Kidney epithelial cell (primary cell): ENCODE data around the gene TRPM3. TPM values are rescaled to one million over a fixed set of nuclear protein-coding genes. Genes with fewer than 3 reads are reported as not detected.

Experiments used
- DNase-seq: peaks from one replicate; pipeline ENCODE4 v3.0.0-alpha.2; 2010; ENCODE audit warnings: low read depth
- H3K27me3 ChIP-seq: 2 replicates; pipeline ENCODE4 v1.6.0; 2011; ENCODE audit warnings: low read length; ENCODE audit not compliant: control insufficient read depth, insufficient read depth
- H3K36me3 ChIP-seq: 2 replicates; pipeline ENCODE4 v1.5.1; 2011; ENCODE audit warnings: low read length; ENCODE audit not compliant: control insufficient read depth, insufficient read depth
- H3K4me3 ChIP-seq: 2 replicates; pipeline ENCODE4 v1.5.1; 2011; ENCODE audit warnings: low read depth, mild to moderate bottlenecking, control low read depth, low read length
- total RNA-seq: library from RNA; depleted of rRNA; stranded (reverse); fragments of >200 nt; gene quantifications from 2 replicates; pipeline ENCODE4 v1.2.3, GENCODE V29; 2015
- TF ChIP-seq, protein P1 (sequence below): IDR thresholded peaks from 2 replicates; pipeline ENCODE4 v1.5.1; 2011; ENCODE audit warnings: mild to moderate bottlenecking, moderate library complexity, low read length, control low read depth, inconsistent platforms; ENCODE audit not compliant: insufficient read depth, poor library complexity, severe bottlenecking

TRPM3 gene
- total RNA-seq, 1 donor from 2014 or later, result not detected

DNA sequence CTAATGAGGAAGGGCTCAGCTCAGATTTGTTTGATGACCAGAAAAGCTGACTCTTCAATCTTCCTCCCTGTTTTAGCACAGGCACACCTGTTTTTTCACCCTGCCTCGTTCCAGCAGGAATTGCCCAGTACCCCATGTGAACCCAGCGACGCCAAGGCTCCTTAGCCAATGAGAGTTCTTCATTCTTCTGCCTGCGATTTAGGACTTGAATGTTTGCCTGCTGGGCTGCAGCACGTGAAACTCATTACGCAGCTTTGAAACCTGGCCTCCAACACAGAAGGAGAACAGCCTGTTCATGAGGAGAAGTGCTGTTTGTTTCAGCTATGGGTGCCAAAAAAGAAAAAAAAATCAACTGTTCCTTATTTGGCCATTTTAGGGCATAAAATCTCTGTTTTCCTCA is 315.5 kb downstream of the TRPM3 start:
- TF ChIP-seq, protein P1, sequence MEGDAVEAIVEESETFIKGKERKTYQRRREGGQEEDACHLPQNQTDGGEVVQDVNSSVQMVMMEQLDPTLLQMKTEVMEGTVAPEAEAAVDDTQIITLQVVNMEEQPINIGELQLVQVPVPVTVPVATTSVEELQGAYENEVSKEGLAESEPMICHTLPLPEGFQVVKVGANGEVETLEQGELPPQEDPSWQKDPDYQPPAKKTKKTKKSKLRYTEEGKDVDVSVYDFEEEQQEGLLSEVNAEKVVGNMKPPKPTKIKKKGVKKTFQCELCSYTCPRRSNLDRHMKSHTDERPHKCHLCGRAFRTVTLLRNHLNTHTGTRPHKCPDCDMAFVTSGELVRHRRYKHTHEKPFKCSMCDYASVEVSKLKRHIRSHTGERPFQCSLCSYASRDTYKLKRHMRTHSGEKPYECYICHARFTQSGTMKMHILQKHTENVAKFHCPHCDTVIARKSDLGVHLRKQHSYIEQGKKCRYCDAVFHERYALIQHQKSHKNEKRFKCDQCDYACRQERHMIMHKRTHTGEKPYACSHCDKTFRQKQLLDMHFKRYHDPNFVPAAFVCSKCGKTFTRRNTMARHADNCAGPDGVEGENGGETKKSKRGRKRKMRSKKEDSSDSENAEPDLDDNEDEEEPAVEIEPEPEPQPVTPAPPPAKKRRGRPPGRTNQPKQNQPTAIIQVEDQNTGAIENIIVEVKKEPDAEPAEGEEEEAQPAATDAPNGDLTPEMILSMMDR, result no peak
- no peak for DNase-seq
- Histone ChIP-seq H3K4me3 (no peak overlapping the region), H3K36me3 (no peaks in the 10 kb centered on the region), H3K27me3 (no peaks in the 10 kb centered on the region)

DNA sequence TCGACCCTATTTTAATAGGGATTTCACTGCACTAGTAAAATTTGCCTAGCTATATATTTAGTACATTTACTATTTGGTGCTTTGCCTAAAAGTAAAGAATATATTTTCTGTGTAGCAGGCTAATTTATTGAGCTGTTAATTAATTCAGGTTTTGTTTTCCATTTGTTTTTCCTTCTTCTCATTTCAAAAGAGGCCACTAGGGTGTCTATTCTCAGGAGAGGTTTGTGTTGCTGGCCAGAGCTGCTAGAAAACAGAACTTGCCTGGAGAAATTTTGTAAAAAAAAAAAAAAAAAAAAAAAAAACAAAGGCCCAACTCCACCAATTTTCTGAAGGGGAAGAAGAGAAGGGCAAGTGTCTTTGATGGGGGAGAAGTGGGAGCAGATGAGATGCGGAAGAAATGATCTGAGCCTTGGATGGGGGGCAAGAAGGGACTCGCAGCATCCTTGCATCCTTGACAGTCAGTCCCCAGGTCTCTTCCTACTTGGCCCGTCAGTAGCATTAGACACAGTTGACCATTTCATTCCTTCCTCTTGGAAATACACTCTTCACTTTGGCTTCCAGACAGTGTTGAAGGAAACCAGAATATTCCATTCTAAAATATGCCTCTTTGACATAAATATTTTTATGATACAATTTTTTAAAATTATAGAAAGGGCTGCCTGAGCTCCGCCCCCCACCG is 318.5 kb downstream of the TRPM3 start:
- no peak overlapping the region for H3K4me3 ChIP-seq
- TF ChIP-seq, protein P1, result no peak
- no peaks in the 10 kb centered on the region for H3K36me3 ChIP-seq
- H3K27me3 ChIP-seq, result no peaks in the 10 kb centered on the region
- no peak for DNase-seq

DNA sequence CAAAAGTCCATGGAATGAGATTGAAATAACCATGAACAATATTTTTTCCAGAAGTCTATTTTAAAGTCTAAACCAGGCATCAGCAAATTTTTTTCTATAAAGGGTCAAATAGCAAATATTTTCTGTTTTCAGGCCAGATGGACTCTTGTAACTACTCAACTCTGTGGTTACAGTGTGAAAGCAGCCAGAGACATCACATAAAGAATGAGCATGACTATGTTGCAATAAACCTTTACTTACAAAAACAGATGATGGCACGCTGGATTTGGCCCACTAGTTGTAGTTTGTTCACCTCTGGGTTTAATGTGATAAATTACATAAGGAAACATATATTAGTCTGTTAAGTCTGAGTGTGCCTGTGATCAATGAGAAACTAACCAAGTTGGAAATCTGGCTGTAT is 319.2 kb downstream of the TRPM3 start:
- H3K27me3 ChIP-seq, result no peaks in the 10 kb centered on the region
- TF ChIP-seq, protein P1, result no peak
- no peak for DNase-seq
- no peak overlapping the region for H3K4me3 ChIP-seq
- no peaks in the 10 kb centered on the region for H3K36me3 ChIP-seq

DNA sequence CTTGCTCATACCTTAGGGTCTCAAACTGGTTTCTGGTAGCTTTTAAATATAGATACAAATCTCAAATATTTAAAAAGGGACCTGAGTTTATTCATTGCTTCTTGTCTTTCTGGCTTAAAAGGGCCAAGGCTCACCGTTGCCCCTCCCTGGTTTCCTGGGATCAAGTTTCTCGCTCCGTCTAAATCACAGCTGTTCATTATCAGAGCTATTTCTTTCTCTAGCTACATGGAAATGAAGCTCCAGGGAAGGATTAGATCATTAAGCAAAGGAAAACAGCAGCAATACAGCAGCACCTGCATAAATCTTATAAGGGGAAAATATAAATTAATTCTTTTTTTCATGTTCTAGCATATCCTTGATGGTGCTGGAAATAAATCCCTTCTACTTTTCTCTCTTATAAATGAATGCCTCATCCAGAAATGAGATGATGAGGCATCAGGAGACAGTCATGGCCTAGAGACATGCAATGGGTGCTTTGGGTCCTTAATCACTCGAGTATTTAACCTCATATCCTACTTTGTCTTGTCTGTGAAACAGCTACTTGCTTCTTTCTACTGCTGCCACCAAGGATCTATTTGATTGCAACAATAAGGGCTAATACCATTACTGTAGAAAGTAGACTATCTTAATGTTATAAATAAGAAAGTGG is 320.1 kb downstream of the TRPM3 start:
- TF ChIP-seq, protein P1, result no peak
- no peaks in the 10 kb centered on the region for H3K27me3 ChIP-seq
- H3K4me3 ChIP-seq, result no peak overlapping the region
- no peak for DNase-seq
- no peaks in the 10 kb centered on the region for H3K36me3 ChIP-seq

DNA sequence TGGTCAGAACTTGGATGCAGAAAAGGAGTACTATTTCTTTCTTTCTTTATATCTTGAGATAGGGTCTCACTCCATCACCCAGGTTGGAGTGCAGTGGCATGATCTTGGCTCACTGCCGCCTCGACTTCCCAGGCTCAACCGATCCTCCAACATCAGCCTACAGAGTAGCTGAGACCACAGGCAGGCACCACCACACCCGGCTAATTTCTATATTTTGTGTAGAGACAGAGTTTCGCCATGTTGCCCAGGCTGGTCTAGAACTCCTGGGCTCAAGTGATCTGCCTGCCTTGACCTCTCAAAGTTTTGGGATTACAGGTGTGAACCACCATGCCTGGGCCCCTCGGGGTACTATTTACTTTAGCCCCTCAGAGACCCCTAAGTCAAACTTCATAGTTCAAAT is 323.4 kb downstream of the TRPM3 start:
- H3K36me3 ChIP-seq, result no peaks in the 10 kb centered on the region
- no peak for DNase-seq
- no peaks in the 10 kb centered on the region for H3K27me3 ChIP-seq
- TF ChIP-seq, protein P1, result no peak
- H3K4me3 ChIP-seq, result no peak overlapping the region
